SKM-1 treated with dmso at 0.1 percent for 144 hours (cell line): ENCODE data around the gene UTP15.

ENCODE experiments used
- DNase-seq: peaks from one replicate; lab custom pipeline; 2025; ENCODE audit not compliant: unreplicated experiment; lab: John Stamatoyannopoulos, UW

Gene UTP15

GRCh38 chr5:73564018-73564417 is 1.5 kb upstream of the UTP15 start:
- no peak for DNase-seq

- DNase-seq: no peak
These were observed 868 bp upstream of the UTP15 start for GRCh38 chr5:73564675-73565074.

- no peak for DNase-seq
These were observed 515 bp downstream of the UTP15 start for GRCh38 chr5:73565969-73566547.

GRCh38 chr5:73582285-73583145 is 17.0 kb downstream of the UTP15 start:
- DNase-seq: no peak

- no peak for DNase-seq
These were observed 22.4 kb downstream of the UTP15 start for GRCh38 chr5:73587923-73588322.

GRCh38 chr5:73591102-73591695 is 25.7 kb downstream of the UTP15 start:
- DNase-seq: peak; percentile 62

DNA sequence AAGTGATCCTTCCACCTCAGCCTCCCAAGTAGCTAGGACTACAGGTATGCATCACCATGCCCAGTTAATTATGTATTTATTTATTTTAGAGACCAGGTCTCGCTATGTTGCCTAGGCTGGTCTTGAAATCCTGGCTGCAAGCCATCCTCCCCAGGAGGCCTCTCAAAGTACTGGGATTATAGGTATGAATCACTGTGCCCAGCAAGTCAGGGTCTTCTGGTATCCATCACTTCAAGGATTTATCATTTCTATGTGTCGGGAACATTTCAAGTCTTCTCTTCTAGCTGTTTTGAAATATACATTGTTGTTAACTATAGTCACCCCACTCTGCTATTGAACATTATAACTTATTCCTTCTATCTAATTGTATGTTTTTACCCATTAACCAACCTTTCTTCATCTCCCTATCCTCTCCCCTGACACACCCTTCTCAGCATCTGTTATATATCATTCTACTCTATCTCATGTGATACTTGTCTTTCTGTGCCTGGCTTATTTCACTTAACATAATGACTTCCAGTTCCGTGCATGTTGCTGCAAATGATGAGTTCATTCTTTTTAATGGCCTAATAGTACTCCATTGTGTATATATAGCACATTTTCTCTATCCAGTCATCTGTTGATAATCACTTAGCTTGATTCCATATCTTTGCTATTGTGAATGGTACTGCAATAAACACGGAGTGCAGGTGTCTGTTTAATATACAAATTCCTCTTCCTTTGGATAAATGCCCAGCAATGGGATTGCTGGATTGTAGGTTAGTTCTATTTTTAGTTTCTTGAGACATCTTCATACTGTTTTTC is 26.4 kb downstream of the UTP15 start:
- DNase-seq: no peak

DNA sequence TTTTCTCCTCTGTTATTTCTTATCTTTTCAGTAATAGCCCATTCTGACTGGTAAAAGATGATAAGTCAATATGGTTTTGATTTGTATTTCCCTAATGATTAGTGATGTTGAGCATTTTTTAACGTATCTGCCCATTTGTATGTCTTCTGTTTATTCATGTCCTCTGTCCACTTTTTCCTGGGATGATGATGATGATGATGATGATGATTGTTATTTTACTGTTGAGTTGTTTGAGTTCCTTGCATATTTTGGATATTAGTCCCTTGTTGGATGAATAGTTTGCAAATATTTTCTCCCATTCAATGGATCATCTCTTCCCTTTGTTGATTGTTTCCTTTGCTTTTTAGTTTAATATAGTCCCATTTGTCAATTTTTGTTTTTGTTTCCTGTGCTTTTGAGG is 27.0 kb downstream of the UTP15 start:
- DNase-seq: no peak

GRCh38 chr5:73596705-73597328 is 31.3 kb downstream of the UTP15 start:
- DNase-seq: peak; percentile 31

- no peak for DNase-seq
These were observed 33.8 kb downstream of the UTP15 start for GRCh38 chr5:73599380-73599779.

GRCh38 chr5:73603998-73604397 is 38.5 kb downstream of the UTP15 start:
- DNase-seq: no peak

- no peak for DNase-seq
These were observed 39.9 kb downstream of the UTP15 start for GRCh38 chr5:73605223-73606087.

GRCh38 chr5:73606206-73606753 is 40.7 kb downstream of the UTP15 start:
- DNase-seq: no peak

DNA sequence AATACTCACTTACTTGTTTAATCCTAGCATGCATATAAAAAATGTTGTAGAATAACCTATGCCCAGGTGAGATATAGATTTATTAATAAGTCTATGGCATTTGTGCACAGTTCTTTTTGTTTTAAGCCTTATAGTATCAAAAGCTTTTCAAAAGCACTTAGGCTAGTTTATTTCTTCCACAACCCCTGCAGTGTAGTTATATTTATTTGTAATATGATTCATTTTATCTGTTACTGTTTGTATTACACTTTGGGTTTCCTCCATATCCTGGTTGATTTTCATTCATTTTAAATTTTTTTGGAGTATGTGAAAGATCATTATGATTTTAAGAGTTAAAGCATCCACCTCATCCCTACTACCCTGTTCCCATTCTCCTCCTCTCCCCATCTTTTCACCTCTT is 41.7 kb downstream of the UTP15 start:
- no peak for DNase-seq

GRCh38 chr5:73612799-73613198 is 47.3 kb downstream of the UTP15 start:
- no peak for DNase-seq

DNA sequence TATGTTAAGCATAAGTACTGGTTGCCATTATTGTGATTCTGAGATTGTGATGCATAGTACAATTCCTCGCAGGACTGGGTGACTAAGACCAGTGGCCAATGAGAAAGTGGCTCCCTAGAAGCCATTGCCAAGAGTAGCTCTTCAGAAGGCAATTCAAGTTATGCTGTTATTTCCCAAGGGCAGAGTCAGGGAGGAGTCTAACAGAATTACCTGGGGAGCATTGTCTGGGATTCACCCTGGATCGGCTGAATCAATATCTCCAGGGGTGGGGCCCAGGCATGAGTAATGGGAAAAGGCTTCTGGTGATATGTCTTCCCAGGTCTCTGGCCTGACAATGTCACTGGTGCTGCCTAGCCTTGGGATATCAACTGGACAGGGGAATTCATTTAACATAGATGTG is 49.5 kb downstream of the UTP15 start:
- DNase-seq: no peak

DNA sequence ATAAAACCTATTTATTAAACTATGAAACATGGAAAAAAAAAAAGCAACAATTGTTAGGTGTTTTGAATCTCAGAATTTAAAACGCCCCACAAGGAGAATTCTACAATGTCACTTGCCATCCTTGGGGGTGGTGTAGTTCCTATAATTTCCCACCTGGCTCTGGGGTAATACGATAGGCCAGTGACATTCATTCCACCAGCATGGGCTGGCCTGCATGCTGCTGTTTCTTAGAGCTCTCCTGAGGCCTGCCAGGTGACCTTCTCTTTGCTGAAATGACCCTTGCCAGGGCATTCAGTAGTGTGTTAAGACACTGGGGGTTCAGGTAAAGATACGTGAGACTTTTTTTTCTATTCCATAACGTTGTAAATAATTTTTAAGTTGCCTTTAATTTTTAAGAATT is 50.4 kb downstream of the UTP15 start:
- DNase-seq: no peak

DNA sequence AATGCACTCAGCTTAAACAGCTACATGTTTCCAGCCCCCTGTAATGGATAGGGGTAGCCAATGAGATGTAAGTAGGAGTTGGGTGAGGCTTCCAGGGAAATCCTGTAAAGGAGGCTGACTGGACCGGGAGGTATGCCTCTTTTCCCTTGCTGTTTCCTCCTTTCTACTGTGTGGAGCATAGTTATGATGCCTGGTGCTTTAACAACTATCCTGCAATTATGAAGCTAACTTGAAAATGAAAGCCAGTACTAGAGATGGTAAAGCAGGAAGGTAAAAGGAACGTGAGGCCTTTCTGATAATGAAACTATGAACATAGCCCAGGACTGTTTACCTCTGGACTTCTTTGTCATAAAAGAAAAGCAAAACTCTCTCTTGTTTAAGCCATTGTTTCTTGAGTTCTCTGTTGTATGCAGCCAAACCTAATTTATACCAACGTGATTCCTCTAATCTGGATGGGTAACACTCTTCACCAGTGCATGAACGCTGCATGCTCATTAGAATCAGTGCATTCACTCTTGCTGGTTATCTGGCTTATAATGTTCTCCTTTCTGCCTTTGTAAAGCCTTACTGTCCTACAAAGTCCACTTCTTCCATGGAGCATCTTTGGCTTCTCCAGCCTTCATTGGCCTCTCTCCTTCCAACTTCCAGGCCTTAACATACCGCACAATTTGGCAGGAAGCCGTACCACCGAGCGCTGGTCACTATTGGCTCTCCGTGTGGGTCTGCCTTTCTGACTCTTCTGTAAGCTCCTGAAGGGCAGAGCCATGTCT is 52.2 kb downstream of the UTP15 start:
- no peak for DNase-seq
